HS-5 (cell line): ENCODE measurements around the gene CACNA1C.

Experiments
- DNase-seq: peaks from one replicate; pipeline ENCODE4 v3.0.0-alpha.2; 2012; ENCODE audit warnings: low read depth

CACNA1C gene

GRCh38 chr12:2557597-2557996, 504.8 kb downstream of the CACNA1C start:
- no peak for DNase-seq

- DNase-seq, result no peak
Observed at GRCh38 chr12:2559931-2560330, 507.1 kb downstream of the CACNA1C start.

GRCh38 chr12:2560356-2560755, 507.6 kb downstream of the CACNA1C start:
- no peak for DNase-seq

GRCh38 chr12:2561367-2561766, 508.6 kb downstream of the CACNA1C start:
- no peak for DNase-seq

- no peak for DNase-seq
Observed at GRCh38 chr12:2562400-2562799, 509.6 kb downstream of the CACNA1C start.

- DNase-seq, result no peak
Observed at GRCh38 chr12:2563709-2564108, 510.9 kb downstream of the CACNA1C start.

GRCh38 chr12:2566161-2566560, 513.4 kb downstream of the CACNA1C start:
- DNase-seq, result no peak

GRCh38 chr12:2567711-2568110, 514.9 kb downstream of the CACNA1C start:
- DNase-seq, result no peak

- DNase-seq, result no peak
Observed at GRCh38 chr12:2570562-2570961, 517.8 kb downstream of the CACNA1C start.

- DNase-seq, result no peak
Observed at GRCh38 chr12:2574355-2574935, 521.7 kb downstream of the CACNA1C start.

- no peak for DNase-seq
Observed at GRCh38 chr12:2575245-2575644, 522.5 kb downstream of the CACNA1C start.

- DNase-seq, result no peak
Observed at GRCh38 chr12:2578211-2578610, 525.4 kb downstream of the CACNA1C start.

- no peak for DNase-seq
Observed at GRCh38 chr12:2578772-2579171, 526.0 kb downstream of the CACNA1C start.

GRCh38 chr12:2580821-2581220, 528.0 kb downstream of the CACNA1C start:
- DNase-seq, result no peak

GRCh38 chr12:2581293-2582045, 528.7 kb downstream of the CACNA1C start:
- DNase-seq, result no peak

- DNase-seq, result no peak
Observed at GRCh38 chr12:2582631-2583030, 529.8 kb downstream of the CACNA1C start.

- no peak for DNase-seq
Observed at GRCh38 chr12:2583091-2583497, 530.3 kb downstream of the CACNA1C start.

GRCh38 chr12:2583642-2584401, 531.0 kb downstream of the CACNA1C start:
- DNase-seq, result no peak

- no peak for DNase-seq
Observed at GRCh38 chr12:2586156-2587038, 533.6 kb downstream of the CACNA1C start.

GRCh38 chr12:2588345-2588744, 535.6 kb downstream of the CACNA1C start:
- no peak for DNase-seq

GRCh38 chr12:2589381-2589780, 536.6 kb downstream of the CACNA1C start:
- no peak for DNase-seq

GRCh38 chr12:2593045-2593444, 540.3 kb downstream of the CACNA1C start:
- DNase-seq, result no peak
